GM12801 (cell line): Measurements from ENCODE around the gene RAB35.

Experiments used
- CTCF ChIP-seq: IDR thresholded peaks from one replicate; pipeline ENCODE4 v1.5.1; 2011; ENCODE audit warnings: control low read depth; ENCODE audit not compliant: insufficient read length; ENCODE audit errors: extremely low read depth

The RAB35 gene

GRCh38 chr12:120132863-120133385 lies 16.4 kb upstream of the RAB35 start:
- no peak for TF ChIP-seq CTCF

GRCh38 chr12:120132054-120132836 lies 15.7 kb upstream of the RAB35 start:
- no peak for TF ChIP-seq CTCF

- TF ChIP-seq CTCF, result no peak
These were observed 14.6 kb upstream of the RAB35 start for GRCh38 chr12:120131116-120131515.

- TF ChIP-seq CTCF, result no peak
These were observed 13.5 kb upstream of the RAB35 start for GRCh38 chr12:120130011-120130410.

GRCh38 chr12:120126635-120127005 lies 10.1 kb upstream of the RAB35 start:
- TF ChIP-seq CTCF, result no peak

- TF ChIP-seq CTCF, result no peak
These were observed 9.5 kb upstream of the RAB35 start for GRCh38 chr12:120125792-120126634.

GRCh38 chr12:120125029-120125428 lies 8.5 kb upstream of the RAB35 start:
- no peak for TF ChIP-seq CTCF
